ENCODE data around the gene MYCN.

- TF ChIP-seq ZBTB33 (IDR thresholded peaks at IDR 0.05) (no peak), CTCF (IDR thresholded peaks at IDR 0.05; ENCODE audit: low read depth, low read length, missing input control) (no peak), RAD21 (IDR thresholded peaks at IDR 0.05) (no peak), REST (IDR thresholded peaks at IDR 0.05) (no peak), MAX (IDR thresholded peaks at IDR 0.05) (no peak), JUND (IDR thresholded peaks at IDR 0.05) (no peak), YY1 (IDR thresholded peaks at IDR 0.05) (no peak)
Observed at GRCh38 chr2:15989559-15989958, 49.2 kb downstream of the MYCN start.
